HEK293T (cell line): ENCODE results near the gene SPEN.

Experiments used
- BHLHE40 ChIP-seq: fragments of 450-650 bp; IDR thresholded peaks from 2 replicates; pipeline ENCODE4 v1.6.1; 2016; ENCODE audit warnings: mild to moderate bottlenecking, moderate library complexity, borderline replicate concordance
- SP1 ChIP-seq: fragments of 450-650 bp; IDR thresholded peaks from 2 replicates; pipeline ENCODE4 v1.6.1; 2017
- SUZ12 ChIP-seq: fragments of 450-650 bp; IDR thresholded peaks from 2 replicates; pipeline ENCODE4 v1.6.1; 2016; ENCODE audit warnings: mild to moderate bottlenecking

- TF ChIP-seq BHLHE40 (no peak), SUZ12 (no peak), SP1 (no peak)
These were observed 117.8 kb downstream of the SPEN start for GRCh38 chr1:15965228-15965767.
